ENCODE results near the gene PSMD1.
"Not testable (repeated sequence)": the region's sequence is repeated elsewhere in the genome, so short reads cannot be mapped to it uniquely, and the experiment has no call there.

PSMD1 gene

DNA sequence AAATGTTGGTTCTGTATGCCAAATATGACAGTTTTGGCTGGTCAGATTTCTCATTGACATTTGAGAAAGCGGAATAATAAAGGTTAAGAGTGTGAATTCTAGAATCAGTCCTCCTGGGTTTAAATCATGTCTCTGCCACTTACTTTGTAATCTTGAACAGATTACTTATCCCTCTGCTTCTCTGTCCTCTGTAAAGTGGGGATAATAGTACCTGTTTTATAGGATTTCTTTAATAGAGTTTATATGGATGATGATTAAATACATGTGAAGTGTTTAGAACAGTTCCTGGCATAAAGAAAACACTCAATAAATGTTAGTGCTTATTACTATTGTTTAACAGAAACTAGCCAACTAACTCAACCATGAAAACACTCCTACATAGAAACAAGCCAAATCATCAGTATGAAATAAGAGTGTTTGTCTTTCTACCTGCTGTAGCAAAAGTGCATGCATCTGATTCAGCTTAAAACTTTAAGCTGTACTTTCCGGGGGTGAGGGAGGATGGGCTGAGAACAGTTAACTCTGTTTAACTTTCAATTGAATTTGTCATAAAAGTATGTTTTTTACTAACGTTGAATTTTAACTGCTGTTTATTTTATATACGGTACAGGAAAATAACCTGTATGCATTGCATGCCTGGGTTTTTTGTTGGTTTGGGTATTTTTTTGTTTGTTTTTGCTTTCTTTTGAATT lies 61.4 kb downstream of the PSMD1 start:
- DNase-seq = no peak

DNA sequence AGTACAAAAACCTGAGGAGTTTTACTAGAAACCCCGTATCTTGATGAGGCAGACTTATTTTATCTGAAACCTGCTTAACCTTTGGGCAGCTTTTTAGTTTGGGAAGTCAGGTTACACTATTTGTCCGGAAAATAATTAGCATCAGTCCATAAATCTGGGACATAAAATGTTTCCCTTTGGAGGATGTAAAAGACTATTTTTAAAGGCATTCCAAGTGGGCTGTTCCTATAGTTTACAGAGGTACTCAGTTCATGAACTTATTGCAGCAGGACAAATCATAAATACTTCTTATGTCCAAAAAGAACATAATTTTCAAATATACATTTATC lies 61.9 kb downstream of the PSMD1 start:
- no peak for DNase-seq

DNA sequence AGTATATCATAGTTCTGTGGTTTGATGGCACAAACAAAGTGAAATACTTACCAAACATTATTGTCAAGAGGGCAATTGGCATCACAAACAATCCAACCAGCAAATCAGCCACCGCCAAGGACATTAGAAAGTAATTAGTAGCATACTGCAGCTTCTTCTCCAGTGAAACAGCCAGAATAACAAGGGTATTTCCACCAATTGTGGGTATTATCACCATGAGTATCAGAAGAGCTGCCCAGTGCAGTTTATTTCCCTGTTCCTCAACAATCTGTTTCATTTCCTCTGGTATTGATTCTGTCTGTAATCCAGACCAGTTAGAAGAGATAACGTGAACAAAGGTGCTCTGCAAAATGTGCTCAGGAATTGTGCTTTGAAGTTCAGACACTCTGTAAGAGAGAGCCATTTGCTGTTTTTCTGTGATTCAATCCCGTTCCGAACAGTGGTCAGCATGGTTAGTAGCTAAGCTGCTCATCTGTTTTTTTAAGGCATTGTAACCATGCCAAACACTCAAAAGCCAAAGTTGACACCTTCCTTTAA lies 66.8 kb downstream of the PSMD1 start:
- DNase-seq = no peak

- no peak for DNase-seq
Measured at GRCh38 chr2:231124838-231125568, 68.3 kb downstream of the PSMD1 start, which contains the start of gene HTR2B. HTR2B (minus strand) TSS chr2:231125042; CDS start chr2:231123764, 1,278 bp downstream.

DNA sequence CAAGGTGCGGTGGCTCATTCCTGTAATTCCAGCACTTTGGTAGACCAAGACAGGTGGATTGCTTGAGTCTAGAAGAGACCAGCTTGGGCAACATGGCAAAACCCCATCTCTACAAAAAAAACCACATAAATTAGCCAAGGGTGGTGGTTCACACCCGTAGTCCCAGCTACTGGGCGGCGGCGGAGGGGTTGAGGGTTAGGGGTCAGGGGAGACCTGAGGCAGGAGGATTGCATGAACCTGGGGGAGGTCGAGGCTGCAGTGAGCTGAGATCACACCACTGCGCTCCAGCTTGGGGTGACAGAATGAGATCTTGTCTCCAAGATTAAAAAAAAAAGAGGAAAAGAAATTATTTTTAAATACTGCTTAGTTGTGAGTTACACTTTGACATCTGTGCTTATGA lies 69.5 kb downstream of the PSMD1 start:
- DNase-seq = no peak

DNA sequence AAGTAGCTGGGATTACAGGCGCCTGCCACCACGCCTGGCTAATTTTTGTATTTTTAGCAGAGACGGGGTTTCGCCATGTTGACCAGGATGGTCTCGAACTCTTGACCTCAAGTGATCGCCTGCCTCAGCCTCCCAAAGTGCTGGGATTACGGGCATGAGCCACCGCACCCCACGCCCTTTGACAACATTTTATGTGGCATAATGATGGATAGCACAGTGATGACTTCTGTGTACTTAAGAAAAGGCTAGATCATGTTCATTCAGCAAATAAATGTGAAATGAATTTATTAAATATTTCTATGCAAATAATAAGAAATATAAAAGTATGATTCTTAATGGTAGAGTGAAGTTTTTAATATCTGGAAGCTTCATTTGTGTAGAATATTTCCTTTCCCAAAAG lies 70.8 kb downstream of the PSMD1 start:
- DNase-seq = no peak

DNA sequence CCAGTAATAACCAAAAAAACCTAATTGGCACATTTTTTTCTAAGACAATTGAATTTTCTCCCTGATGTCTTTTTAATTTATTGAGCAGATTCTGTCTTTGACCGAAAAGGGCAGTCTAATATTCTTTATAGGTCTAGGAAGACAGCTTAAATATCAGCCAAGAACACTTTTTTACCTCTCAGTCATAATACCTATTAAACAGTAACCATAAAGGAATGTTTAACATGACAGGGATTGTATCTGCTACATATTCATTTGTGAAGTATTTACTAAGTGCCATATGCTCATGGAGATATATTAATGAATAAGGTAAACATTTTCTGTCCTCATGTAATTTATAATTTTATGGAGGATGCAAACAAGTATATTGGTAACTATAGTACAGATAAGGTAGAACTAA lies 71.3 kb downstream of the PSMD1 start:
- no peak for DNase-seq

GRCh38 chr2:231128541-231128940 lies 71.9 kb downstream of the PSMD1 start:
- no peak for DNase-seq

DNA sequence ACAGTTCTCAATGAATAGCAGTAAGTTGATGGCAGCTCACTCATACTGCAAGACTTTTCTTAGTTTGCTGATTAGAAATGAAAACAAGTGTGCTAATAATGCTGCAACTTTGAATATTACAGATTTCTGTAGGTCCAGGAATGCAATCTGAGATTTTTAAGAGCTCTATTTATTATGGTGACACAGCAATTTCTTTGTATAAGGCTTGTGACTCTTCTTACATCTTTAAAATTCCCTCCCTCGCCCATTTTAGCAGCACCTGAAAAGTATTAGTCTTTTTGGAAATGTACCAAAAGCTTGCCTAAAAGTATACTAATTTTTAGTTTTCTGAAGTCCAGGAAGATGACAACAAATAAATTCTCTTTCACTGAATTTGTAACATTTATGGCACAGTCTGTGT lies 72.5 kb downstream of the PSMD1 start:
- DNase-seq = no peak

DNA sequence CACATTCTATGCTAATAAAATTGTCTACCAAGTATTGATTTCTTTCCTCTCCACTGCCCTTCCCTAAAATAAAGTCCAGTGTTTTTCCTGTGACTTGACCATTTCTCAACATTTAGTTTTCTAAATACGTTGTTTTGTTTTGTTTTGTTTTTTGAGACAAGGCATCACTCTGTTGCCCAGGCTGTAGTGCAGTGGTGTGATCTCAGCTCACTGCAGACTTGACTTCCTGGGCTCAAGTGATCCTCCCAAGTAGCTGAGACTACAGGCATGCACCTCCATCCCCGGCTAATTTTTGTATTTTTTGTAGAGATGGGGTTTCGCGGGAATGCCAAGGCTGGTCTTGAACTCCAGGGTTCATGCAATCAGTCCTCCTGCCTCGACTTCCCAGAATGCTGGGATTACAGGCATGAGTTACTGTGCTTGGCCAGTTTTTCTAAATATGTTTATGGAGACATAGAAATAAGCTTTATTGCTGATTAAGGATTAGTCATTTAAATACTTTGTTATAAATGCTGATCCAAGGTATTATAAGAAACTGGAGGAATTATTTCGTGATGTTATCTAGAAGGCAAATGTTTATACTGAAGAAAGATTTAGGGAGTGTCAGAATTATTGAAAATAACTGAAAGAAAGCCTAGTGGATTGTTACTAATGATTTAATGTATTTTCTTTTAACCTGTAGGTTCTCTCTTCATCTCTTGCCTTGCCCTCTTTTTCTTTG lies 73.8 kb downstream of the PSMD1 start:
- no peak for DNase-seq

- no peak for DNase-seq
Measured at GRCh38 chr2:231132129-231132528, 75.5 kb downstream of the PSMD1 start.

DNA sequence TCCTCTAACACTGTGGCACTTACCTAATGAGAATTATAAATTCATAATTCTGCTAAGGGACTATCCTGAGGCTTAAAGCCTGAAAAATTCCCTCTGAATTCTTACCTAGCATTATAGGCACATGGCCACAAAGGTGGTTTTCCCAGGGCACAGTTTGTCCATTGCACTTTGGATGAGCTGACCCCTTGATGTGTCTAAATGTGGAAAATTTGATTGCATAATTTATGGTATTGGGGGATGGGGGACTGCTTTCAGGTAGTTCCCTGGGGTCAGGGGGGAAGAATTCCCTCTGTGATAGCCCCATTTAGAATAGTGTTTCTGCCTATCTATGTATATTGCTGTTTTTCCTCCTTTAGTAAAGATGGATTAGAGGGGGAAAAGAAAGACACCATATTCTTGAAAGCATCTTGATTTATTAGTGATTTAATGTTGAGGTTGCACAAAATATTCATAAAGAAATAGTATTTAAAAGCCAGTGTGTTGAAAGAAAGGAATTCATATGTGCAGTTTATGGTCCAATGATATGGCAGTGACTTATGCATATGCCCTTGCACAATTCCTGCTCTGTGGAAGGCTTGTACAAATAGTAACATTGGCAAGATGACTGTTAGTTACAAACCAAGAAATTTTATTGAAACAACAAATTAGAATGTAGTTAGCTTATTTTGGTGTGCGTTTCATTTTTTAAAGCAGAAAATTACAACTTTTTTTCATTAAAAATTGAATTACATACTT lies 76.9 kb downstream of the PSMD1 start:
- no peak for DNase-seq

DNA sequence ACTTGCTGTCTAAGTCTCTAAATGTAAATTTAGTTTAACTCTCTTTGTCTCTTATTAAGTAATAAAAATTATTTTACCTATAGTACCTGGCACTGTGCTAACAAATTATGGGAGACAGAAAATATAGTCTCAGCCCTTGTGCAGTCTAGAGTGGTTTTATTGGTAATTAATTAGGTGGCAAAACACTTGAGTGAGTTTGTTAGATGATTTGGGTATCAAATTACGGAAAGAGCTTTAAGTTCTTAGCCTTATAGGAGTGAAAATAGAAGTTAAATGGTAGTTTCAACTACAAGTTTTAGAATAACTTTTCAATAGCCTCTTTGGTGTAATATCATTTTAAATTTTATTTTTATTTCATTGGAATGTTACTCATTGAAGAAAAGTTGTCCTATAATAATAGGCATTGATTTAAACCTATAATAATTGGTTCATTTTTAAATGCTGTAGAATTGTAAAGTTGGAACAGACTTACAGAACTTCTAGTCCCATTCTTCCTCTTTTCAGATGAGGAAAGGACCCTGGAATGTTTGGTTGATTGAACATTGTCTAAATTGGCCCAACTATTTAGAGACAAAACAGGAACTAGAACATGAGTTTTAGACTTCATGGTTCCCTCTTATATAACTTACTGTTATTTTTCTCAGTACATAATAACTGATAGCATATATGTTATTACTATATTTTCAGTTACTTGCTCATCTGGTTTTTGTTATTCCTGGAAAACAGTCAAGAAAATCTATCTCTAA lies 78.4 kb downstream of the PSMD1 start:
- no peak for DNase-seq

DNA sequence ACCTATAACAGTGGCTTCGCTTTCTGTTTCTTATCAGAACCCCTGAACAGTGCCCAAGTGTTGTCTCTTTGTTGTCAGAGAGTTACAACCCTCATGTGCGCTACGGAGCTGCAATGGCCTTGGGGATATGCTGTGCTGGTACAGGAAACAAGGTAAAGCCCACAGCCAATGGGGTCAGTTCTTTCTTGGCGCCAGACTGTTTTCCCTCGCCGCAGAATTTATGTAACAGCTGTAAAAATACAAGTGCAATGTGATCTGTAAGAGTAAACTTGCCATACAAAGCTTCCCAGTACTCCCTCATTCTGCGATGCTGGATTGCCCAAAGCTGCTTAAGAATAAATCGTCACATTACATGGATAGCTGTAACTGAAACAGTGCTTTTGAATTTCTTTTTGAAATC lies 82.0 kb downstream of the PSMD1 start:
- no peak for DNase-seq

- no peak for DNase-seq
Measured at GRCh38 chr2:231139796-231140195, 83.1 kb downstream of the PSMD1 start.

DNA sequence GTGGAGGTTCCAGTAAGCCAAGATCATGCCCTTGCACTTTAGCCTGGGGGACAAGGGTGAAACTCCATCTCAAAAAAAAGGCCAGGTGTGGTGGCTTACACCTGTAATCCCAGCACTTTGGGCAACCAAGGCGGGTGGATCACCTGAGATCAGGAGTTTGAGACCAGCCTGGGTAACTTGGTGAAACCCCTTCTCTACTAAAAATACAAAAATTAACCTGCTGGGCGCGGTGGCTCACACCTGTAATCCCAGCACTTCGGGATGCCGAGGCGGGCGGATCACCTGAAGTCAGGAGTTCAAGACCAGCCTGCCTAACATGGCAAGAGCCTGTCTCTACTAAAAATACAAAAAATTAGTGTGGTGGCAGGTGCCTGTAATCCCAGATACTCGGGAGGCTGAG lies 84.1 kb downstream of the PSMD1 start:
- not testable (repeated sequence) for DNase-seq

- no peak for DNase-seq
Measured at GRCh38 chr2:231144896-231145295, 88.2 kb downstream of the PSMD1 start.

DNA sequence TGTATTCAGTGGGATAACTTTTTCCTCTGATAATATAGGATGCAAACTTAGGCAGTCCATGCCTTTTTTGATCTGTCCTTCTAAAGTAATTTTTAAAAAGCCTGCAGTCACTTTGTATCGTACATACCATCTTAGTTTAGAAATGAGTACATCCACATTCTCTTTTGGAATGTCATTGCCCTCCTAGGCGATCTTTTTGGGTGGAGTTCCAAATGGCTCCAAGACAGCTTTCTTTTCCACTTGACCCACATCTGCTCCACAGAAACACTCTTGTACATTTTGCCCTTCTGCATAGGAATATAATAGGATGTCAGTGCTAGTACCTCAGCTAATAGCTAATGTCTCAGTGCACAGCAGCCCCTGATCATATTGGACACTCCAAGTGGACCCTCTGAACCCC lies 90.0 kb downstream of the PSMD1 start:
- DNase-seq = no peak

DNA sequence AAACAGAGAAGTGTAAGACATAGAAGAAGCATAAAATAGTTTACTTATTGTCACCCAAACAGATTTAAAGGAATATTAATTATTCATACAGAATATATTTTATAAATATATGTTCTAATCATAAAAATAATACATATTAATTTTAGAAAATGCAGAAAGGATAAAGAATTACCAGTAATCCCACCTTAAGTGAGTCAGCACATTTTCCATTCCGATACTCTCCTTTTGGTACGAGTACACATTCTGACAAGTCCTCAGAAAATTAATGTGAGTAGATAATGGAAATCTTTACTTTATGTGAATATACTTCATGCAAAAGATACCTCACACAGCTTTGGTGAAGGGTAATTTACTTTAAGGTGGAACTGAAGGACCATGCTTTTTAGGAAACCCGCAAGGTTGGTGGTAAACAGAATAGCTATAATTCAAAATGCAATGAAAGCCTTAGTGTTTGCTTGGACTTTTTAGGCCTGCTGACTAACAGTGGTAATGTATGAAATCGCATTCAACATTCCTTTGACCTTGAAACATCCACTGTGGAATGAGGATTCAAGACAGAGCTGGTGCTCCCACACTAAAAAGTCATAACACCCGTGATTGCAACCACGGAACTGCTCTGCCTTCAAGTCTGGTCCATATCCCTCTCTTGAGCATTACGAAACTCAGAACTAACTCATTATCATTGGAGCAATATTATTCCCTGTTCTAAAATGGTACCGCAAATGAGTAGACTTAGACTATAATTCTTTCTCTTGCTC lies 96.3 kb downstream of the PSMD1 start:
- no peak for DNase-seq

DNA sequence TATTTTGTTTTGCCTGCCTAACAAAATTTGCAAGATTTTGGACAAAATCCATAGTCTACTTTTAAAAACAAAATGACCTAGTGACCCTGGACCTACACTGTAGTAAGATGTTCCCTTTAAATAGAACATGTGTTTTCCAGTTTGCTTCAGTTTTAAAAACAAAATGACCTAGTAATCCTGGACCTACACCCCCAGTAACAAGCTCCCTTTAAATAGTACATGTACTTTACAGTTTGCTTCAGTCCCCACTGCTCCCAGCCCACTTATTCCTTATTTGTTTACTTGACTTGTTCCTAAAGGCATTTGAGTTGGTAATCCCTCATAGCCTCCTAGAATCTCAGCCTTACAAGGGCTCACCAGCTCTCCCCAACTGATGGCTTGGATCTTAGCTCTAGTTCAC lies 102.6 kb downstream of the PSMD1 start:
- no peak for DNase-seq

- no peak for DNase-seq
Measured at GRCh38 chr2:231160701-231161100, 104.0 kb downstream of the PSMD1 start.
